Naive thymus-derived CD4-positive, alpha-beta T cell (primary cell): ENCODE results near the gene SAAL1. TPM values are rescaled to one million over a fixed set of nuclear protein-coding genes. Genes with fewer than 3 reads are reported as not detected.
A peak's percentile ranks its signal among the peaks of the same experiment; 100 is the strongest.

Experiments
- ATAC-seq: fragments of 150-1000 bp; cut with Tn5 transposase; 2 replicates; pipeline ENCODE4 v1.10.0; 2021; ENCODE audit warnings: mild to moderate bottlenecking, moderate library complexity
- CTCF ChIA-PET: fragments of 350-600 bp; sonication (Branson Sonifier 250); formaldehyde crosslinking; loops from one replicate; lab custom pipeline; 2021; ENCODE audit warnings: antibody characterized with exemption; lab: Charles Lee
- POLR2A ChIA-PET: fragments of 350-600 bp; sonication (Branson Sonifier 250); formaldehyde crosslinking; loops from one replicate; lab custom pipeline; 2021; ENCODE audit warnings: antibody characterized with exemption, inconsistent platforms; lab: Charles Lee
- DNase-seq, 9 donors: peaks; one replicate each; pipeline versions ENCODE4 v3.0.0 to v3.0.0-alpha.2; 2020 to 2022; ENCODE audit warnings: mixed read lengths in 1 of 9
- H3K27ac ChIP-seq: one replicate; pipeline ENCODE4 v1.7.0; 2013; ENCODE audit warnings: mild to moderate bottlenecking, low read depth, low read length, moderate library complexity
- H3K27me3 ChIP-seq, 2 donors: one replicate each; pipeline ENCODE4 v1.7.0; 2013; ENCODE audit warnings: low read length in 2 of 2, mild to moderate bottlenecking in 2 of 2, moderate library complexity in 2 of 2; ENCODE audit not compliant: control insufficient read depth in 2 of 2, insufficient read depth in 2 of 2
- H3K36me3 ChIP-seq, 3 experiments: 1 replicate in 2 of 3; 2 replicates in 1 of 3; pipeline ENCODE4 v1.7.0; 2013; ENCODE audit warnings: low read length in 3 of 3, mild to moderate bottlenecking in 3 of 3, moderate library complexity in 1 of 3; ENCODE audit not compliant: insufficient read depth in 3 of 3, control insufficient read depth in 2 of 3
- H3K4me1 ChIP-seq, 2 donors: one replicate each; pipeline ENCODE4 v1.7.0; 2013; ENCODE audit warnings: low read length in 2 of 2, mild to moderate bottlenecking in 2 of 2, moderate library complexity in 1 of 2; ENCODE audit not compliant: control insufficient read depth in 2 of 2, insufficient read depth in 2 of 2
- H3K4me3 ChIP-seq: 2 replicates; pipeline ENCODE4 v1.7.0; 2013; ENCODE audit warnings: mild to moderate bottlenecking, low read length
- H3K9me3 ChIP-seq, 3 experiments: 1 replicate in 2 of 3; 2 replicates in 1 of 3; pipeline ENCODE4 v1.7.0; 2013; ENCODE audit warnings: low read length in 3 of 3; ENCODE audit not compliant: control insufficient read depth in 2 of 3
- H3K27ac Mint-ChIP-seq, 9 donors: one replicate each; pipeline ENCODE4 v1.8.0; 2020 to 2022; ENCODE audit warnings: mixed read lengths in 9 of 9, mild to moderate bottlenecking in 8 of 9, moderate library complexity in 5 of 9, inconsistent platforms in 2 of 9
- H3K27me3 Mint-ChIP-seq, 5 donors: one replicate each; pipeline ENCODE4 v1.8.0; 2021 to 2022; ENCODE audit warnings: mixed read lengths in 5 of 5, mild to moderate bottlenecking in 1 of 5
- H3K36me3 Mint-ChIP-seq, 5 donors: one replicate each; pipeline ENCODE4 v1.8.0; 2020 to 2022; ENCODE audit warnings: mixed read lengths in 5 of 5, mild to moderate bottlenecking in 3 of 5, inconsistent platforms in 1 of 5
- H3K4me1 Mint-ChIP-seq, 7 donors: one replicate each; pipeline ENCODE4 v1.8.0; 2020 to 2022; ENCODE audit warnings: mixed read lengths in 7 of 7, mild to moderate bottlenecking in 3 of 7, inconsistent platforms in 1 of 7
- H3K4me3 Mint-ChIP-seq, 10 donors: one replicate each; pipeline ENCODE4 v1.8.0; 2020 to 2022; ENCODE audit warnings: mild to moderate bottlenecking in 10 of 10, mixed read lengths in 10 of 10, moderate library complexity in 6 of 10, inconsistent platforms in 2 of 10
- H3K9me3 Mint-ChIP-seq, 11 donors: one replicate each; pipeline ENCODE4 v1.8.0; 2020 to 2022; ENCODE audit warnings: mixed read lengths in 11 of 11, mild to moderate bottlenecking in 4 of 11, inconsistent platforms in 1 of 11, moderate library complexity in 1 of 11
- intact Hi-C, 2 donors: fragments of 100-400 bp; cut with micrococcal nuclease; formaldehyde crosslinking; loops; one replicate each; pipeline ENCODE4 v1.15.1; 2023
- polyA plus RNA-seq, 2 donors: library from polyadenylated mRNA; unstranded; fragments of 300-500 nt; fragmentation: Illumina TruSeq; gene quantifications; one replicate each; pipeline ENCODE4 v1.2.3, GENCODE V29; 2021
- total RNA-seq, 6 experiments: library from RNA in 5 of 6; stranded (reverse) in 5 of 6; gene quantifications; 1 replicate in 5 of 6; 2 replicates in 1 of 6; pipeline ENCODE4 v1.2.3 and lab custom pipeline; 2021 to 2026

The SAAL1 gene
- total and polyA plus RNA-seq, 7 experiments from 2014 or later, result 14.6 to 25.3 (median 17.3) TPM

- H3K36me3 Mint-ChIP-seq, result no peaks in the 10 kb centered on the region
- peaks cover 17 to 44% (median 26%) of the 10 kb centered on the region in 5 donors for H3K27me3 Mint-ChIP-seq
- peaks cover 0 to 18% (median 8%) of the 10 kb centered on the region in 7 donors for H3K4me1 Mint-ChIP-seq
- ATAC-seq, result no peak
- no peaks in the 10 kb centered on the region for H3K9me3 ChIP-seq
- POLR2A ChIA-PET, result no interaction called here
- no peak overlapping the region for H3K4me3 Mint-ChIP-seq
- H3K27ac Mint-ChIP-seq, result no peak overlapping the region
- no peaks in the 10 kb centered on the region for H3K27me3 ChIP-seq
- no peak for DNase-seq
- no peak overlapping the region for H3K4me3 ChIP-seq
- H3K4me1 ChIP-seq, result peaks cover 0 to 7% of the 10 kb centered on the region in 2 donors
- no peaks in the 10 kb centered on the region for H3K9me3 Mint-ChIP-seq
- H3K27ac ChIP-seq, result no peak overlapping the region
- H3K36me3 ChIP-seq, result no peaks in the 10 kb centered on the region
- CTCF ChIA-PET, result interaction anchor here (0.8 to 1.3 kb wide), 2 partner anchors 13 to 97 kb away, joined by 3 read pairs; no protein-coding TSS in a partner anchor
- intact Hi-C loops, result loop anchor here in 1 of 2 donors (10.0 kb wide), 1 partner anchor 1444 kb away; no protein-coding TSS in a partner anchor
Measured at GRCh38 chr11:18111005-18111404, 5.1 kb upstream of the SAAL1 start.

DNA sequence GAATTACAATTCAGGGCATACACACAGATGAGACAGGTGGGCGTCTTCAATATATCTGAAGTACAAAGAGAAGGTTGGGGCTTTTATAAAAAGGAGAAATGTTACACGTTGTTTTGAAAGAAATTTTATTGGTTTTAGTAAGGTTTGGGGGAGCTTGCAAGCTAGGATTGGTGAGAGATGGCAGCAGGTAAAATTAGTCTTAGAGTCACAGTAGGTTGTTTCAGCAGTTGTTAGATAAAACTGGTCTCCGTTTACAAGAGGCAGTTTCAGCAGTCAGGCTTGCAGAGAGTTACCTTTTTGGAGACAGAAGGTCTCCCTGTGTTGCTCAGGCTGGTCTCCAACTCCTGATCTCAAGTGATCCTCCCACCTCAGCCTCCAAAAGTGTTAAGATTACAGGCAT is 2.4 kb upstream of the SAAL1 start:
- no peak for ATAC-seq
- Mint-ChIP-seq H3K27me3 (peaks cover 2 to 26% (median 10%) of the 10 kb centered on the region in 5 donors), H3K4me1 (peaks cover 10 to 32% (median 26%) of the 10 kb centered on the region in 7 donors), H3K4me3 (peak overlapping the region in 1 of 10 donors; percentile 3), H3K9me3 (peaks cover 0 to 1% (median 0%) of the 10 kb centered on the region in 11 donors), H3K27ac (peak overlapping the region in 1 of 9 donors; percentile 3), H3K36me3 (peaks cover 0 to under 1% (median 0%) of the 10 kb centered on the region in 5 donors)
- CTCF ChIA-PET, result interaction anchor here (3.2 kb wide), 1 partner anchor 116 kb away, joined by 14 read pairs; no protein-coding TSS in a partner anchor
- Histone ChIP-seq H3K36me3 (peaks cover 0 to 5% (median 0%) of the 10 kb centered on the region in 3 experiments), H3K9me3 (no peaks in the 10 kb centered on the region), H3K27me3 (no peaks in the 10 kb centered on the region), H3K4me1 (peaks cover 14 to 15% of the 10 kb centered on the region in 2 donors), H3K4me3 (no peak overlapping the region), H3K27ac (no peak overlapping the region)
- no peak for DNase-seq
- intact Hi-C loops, result loop anchor here (5.0 to 10.0 kb wide), 6 partner anchors 214 to 1607 kb away; partner anchors contain the start of genes GTF2H1 (in 1 of the 2), HPS5 (in 1 of the 2), KCNC1 (in 1 of the 2) and NAV2 (in 1 of the 2)
- POLR2A ChIA-PET, result interaction anchor here (0.6 kb wide), 1 partner anchor 1031 kb away, joined by 3 read pairs; the partner anchor contains the start of gene RPS13

- Histone ChIP-seq H3K27ac (no peak overlapping the region), H3K27me3 (no peaks in the 10 kb centered on the region), H3K4me1 (peaks cover 14 to 15% of the 10 kb centered on the region in 2 donors), H3K36me3 (peaks cover 0 to 5% (median 0%) of the 10 kb centered on the region in 3 experiments), H3K9me3 (no peaks in the 10 kb centered on the region), H3K4me3 (peak overlapping the region; percentile 93)
- Mint-ChIP-seq H3K36me3 (peaks cover 0 to 14% (median 8%) of the 10 kb centered on the region in 5 donors), H3K27me3 (peaks cover 0 to 18% (median 3%) of the 10 kb centered on the region in 5 donors), H3K4me1 (peaks cover 16 to 47% (median 35%) of the 10 kb centered on the region in 7 donors), H3K4me3 (peak overlapping the region; percentile 55 to 95 (median 92)), H3K27ac (peak overlapping the region in 2 of 9 donors; percentile 80 to 83), H3K9me3 (peaks cover 0 to 1% (median 0%) of the 10 kb centered on the region in 11 donors)
- ChIA-PET CTCF (interaction anchor here (0.7 to 3.2 kb wide), 12 partner anchors 9 to 570 kb away, joined by 3 to 19 read pairs (median 4); partner anchors contain the start of gene SERGEF), POLR2A (interaction anchor here (0.7 to 1.3 kb wide), 4 partner anchors 93 to 420 kb away, joined by 3 to 11 read pairs (median 4); partner anchors contain the start of genes GTF2H1, HPS5, SERGEF and TSG101)
- DNase-seq, result no peak
- intact Hi-C loops, result loop anchor here (1.0 to 10.0 kb wide), 18 partner anchors 93 to 1608 kb away; partner anchors contain the start of genes GTF2H1 (in 2 of the 2), HPS5 (in 2 of the 2), SPTY2D1 (in 2 of the 2) and TSG101 (in 2 of the 2)
- ATAC-seq, result no peak
Measured at GRCh38 chr11:18106688-18107087, 806 bp upstream of the SAAL1 start.

DNA sequence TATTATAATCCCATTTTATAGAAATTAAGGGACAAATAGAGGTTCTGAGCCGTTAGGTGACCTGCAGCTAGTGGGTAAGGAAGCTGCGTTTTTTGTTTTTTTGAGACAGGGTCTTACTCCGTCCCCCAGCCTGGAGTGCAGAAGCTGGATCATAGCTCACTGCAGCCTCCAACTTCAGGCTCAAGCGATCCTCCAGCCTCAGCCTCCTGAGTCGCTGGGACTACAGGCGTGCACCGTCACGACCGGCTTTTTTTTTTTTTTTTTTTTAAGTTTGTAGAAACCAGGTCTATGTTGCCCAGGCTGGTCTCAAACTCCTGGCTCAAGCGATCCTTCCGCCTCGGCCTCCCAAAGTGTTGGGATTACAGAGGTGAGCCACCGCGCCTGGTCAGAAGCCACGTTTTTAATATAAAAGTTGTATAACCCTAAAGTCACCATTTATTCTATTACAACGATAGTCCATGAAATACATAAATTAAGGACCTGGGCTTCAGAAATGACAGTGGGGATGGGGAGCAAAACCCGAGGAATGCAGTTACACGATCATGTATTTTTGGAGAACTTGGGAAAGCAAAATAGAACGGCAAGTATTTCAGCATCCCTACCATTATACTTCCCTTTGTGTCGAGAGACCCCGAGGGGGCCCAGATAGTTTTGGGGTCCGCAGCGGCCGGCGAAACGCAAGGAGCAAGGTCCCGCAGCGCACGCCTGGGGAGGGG is 638 bp downstream of the SAAL1 start:
- DNase-seq (no peak), ATAC-seq (no peak)
- peaks cover 0 to 1% (median 0%) of the 10 kb centered on the region in 11 donors for H3K9me3 Mint-ChIP-seq
- POLR2A ChIA-PET, result interaction anchor here (1.1 to 1.3 kb wide), 2 partner anchors 92 to 421 kb away, joined by 3 to 11 read pairs; partner anchors contain the start of genes SERGEF and TSG101
- intact Hi-C loops, result loop anchor here (5.0 to 10.0 kb wide), 6 partner anchors 217 to 1610 kb away; partner anchors contain the start of genes GTF2H1 (in 1 of the 2), HPS5 (in 1 of the 2), KCNC1 (in 1 of the 2) and NAV2 (in 1 of the 2)
- H3K4me1 Mint-ChIP-seq, result peaks cover 21 to 54% (median 46%) of the 10 kb centered on the region in 7 donors
- H3K27me3 Mint-ChIP-seq, result peaks cover 0 to 10% (median 0%) of the 10 kb centered on the region in 5 donors
- peaks cover 0 to 5% (median 0%) of the 10 kb centered on the region in 3 experiments for H3K36me3 ChIP-seq
- peaks cover 4 to 20% (median 17%) of the 10 kb centered on the region in 5 donors for H3K36me3 Mint-ChIP-seq
- H3K27me3 ChIP-seq, result no peaks in the 10 kb centered on the region
- peak overlapping the region; percentile 78 for H3K27ac ChIP-seq
- H3K4me1 ChIP-seq, result peaks cover 14 to 15% of the 10 kb centered on the region in 2 donors
- peak overlapping the region; percentile 77 to 93 (median 90) for H3K27ac Mint-ChIP-seq
- peak overlapping the region; percentile 84 to 95 (median 93) for H3K4me3 Mint-ChIP-seq
- CTCF ChIA-PET, result interaction anchor here (1.0 to 3.2 kb wide), 9 partner anchors 7 to 419 kb away, joined by 3 to 19 read pairs (median 4); partner anchors contain the start of gene SERGEF
- no peaks in the 10 kb centered on the region for H3K9me3 ChIP-seq
- H3K4me3 ChIP-seq, result peak overlapping the region; percentile 93

DNA sequence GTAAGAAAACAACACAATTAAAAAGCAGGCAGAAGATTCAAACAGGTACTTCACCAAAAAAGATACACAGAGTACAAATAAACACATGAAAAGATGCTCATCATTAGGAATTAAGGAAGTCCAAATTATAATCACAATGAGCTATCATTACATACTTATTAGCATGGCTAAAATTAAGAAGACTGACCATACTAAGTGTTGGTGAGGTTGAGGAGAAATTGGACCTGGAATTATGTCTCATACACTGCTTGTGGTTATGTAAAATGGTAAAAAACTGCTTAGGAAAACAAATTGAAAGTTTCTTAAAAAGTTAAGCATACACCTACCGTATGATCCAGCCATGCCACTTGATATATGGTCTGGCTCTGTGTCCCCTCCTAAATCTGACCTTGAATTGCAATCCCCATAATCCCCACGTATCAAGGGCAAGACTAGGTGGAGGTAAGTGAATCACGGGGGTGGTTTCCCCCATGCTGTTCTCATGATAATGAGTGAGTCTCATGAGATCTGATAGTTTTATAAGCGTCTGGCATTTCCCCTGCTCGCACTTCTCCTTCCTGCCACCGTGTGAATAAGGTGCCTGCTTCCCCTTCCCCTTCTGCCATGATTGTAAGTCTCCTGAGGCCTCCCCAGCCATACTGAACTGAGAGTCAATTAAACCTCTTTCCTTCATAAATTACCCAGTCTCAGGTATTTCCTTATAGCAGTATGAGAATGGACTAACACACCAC is 4.8 kb downstream of the SAAL1 start:
- ChIA-PET POLR2A (interaction anchor here (0.7 kb wide), 1 partner anchor 34 kb away, joined by 3 read pairs; no protein-coding TSS in a partner anchor), CTCF (no interaction called here)
- Mint-ChIP-seq H3K36me3 (peaks cover 4 to 33% (median 21%) of the 10 kb centered on the region in 5 donors), H3K4me3 (no peak overlapping the region), H3K4me1 (peaks cover 23 to 54% (median 50%) of the 10 kb centered on the region in 7 donors), H3K9me3 (peaks cover 0 to 1% (median 0%) of the 10 kb centered on the region in 11 donors), H3K27ac (peak overlapping the region in 1 of 9 donors; percentile 87), H3K27me3 (no peaks in the 10 kb centered on the region)
- intact Hi-C loops, result loop anchor here in 1 of 2 donors (10.0 kb wide), 3 partner anchors 1014 to 1614 kb away; partner anchors contain the start of genes NAV2, RPS13 and ZDHHC13
- DNase-seq (no peak), ATAC-seq (no peak)
- H3K27ac ChIP-seq, result no peak overlapping the region
- no peaks in the 10 kb centered on the region for H3K9me3 ChIP-seq
- peaks cover 0 to 15% (median 0%) of the 10 kb centered on the region in 3 experiments for H3K36me3 ChIP-seq
- H3K4me1 ChIP-seq, result peaks cover 8 to 14% of the 10 kb centered on the region in 2 donors
- no peak overlapping the region for H3K4me3 ChIP-seq
- no peaks in the 10 kb centered on the region for H3K27me3 ChIP-seq
